DMS79 treated with DMSO at 0.1 percent for 48 hours (cell line): ENCODE data around the gene TPST2.
"Not testable (repeated sequence)": the region's sequence is repeated elsewhere in the genome, so short reads cannot be mapped to it uniquely, and the experiment has no call there.

Experiments used
- DNase-seq: peaks from one replicate; lab custom pipeline; 2025; lab: John Stamatoyannopoulos, UW

The TPST2 gene

GRCh38 chr22:26534171-26534855 is 55.6 kb downstream of the TPST2 start:
- no peak for DNase-seq

GRCh38 chr22:26529345-26529744 is 60.6 kb downstream of the TPST2 start:
- DNase-seq: no peak

DNA sequence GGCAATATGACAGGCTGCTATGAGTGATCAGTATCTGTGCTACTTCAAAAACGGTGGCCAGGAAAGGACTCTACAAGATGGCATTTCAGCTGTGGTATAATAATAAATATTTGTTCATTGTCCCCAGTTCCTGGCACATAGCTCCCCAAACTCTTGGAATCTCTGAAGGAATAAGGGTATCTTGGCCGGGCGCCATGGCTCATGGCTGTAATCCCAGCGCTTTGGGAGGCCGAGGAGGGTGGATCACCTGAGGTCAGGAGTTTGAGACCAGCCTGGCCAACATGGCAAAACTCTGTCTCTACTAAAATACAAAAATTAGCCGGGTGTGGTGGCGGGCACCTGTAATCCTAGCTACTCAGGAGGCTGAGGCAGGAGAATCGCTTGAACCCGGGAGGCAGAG is 61.4 kb downstream of the TPST2 start:
- not testable (repeated sequence) for DNase-seq

DNA sequence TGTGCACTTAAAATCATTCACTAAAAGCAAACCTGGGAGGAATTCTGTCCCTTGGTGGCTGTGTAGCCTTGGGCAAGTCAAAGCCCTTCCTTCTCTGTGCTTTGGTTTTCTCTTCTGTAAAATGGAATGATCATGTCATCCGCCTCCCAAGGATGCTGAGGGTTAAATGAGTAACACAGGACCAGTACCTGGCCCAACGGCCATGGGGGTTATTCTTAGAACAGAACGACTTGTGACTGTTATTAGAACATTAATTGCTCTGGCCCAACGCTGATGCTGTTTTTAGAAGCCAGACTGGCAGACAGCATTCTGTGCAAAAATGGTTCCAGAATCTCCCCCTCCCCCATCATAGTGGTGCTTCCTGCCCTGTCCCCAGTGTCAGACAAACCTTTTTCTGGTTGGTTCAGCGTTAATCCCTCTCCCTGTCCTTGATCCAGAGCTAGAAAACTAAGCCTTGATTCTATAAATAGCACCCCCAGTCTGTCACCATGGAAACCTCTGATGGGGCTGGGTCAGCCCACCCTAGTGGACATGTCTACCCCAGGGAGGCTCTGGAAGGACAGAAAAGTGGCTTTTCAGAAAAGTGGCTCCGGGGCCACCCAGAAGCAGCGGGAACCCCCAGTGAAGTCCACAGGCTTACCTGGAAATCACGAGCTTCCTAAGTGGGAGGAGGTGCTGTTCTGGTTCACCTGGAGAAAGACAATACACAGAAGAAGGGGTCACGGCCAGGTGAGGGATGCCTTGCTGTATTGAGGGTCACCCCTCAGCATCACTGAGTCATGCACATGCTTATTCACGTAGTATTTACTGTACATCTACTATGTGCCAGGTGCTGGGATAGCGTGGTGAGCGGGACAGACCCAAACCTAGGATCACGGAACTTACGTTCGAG is 62.1 kb downstream of the TPST2 start:
- DNase-seq: no peak

GRCh38 chr22:26527167-26527566 is 62.8 kb downstream of the TPST2 start:
- DNase-seq: no peak

GRCh38 chr22:26525946-26526564 is 63.9 kb downstream of the TPST2 start:
- no peak for DNase-seq

- no peak for DNase-seq
Measured at GRCh38 chr22:26524870-26525269, 65.1 kb downstream of the TPST2 start.

DNA sequence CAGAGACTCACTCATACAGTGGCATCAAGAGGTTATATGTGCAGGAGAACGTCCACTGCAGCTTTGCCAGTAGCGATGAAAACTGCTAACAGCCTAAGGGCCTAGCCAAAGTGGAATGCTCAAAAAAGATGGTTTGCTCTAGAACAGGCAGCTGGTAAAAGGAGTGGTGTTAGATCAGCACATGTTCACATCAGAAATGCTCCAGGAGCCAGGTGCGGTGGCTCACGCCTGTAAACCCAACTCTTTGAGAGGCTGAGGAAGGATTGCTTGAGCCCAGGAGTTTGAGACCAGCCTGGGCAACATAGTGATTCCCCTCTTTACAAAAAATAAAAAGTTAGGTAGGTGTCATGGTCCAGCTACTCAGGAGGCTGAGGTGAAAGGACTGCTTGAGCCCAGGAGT is 67.3 kb downstream of the TPST2 start:
- no peak for DNase-seq

DNA sequence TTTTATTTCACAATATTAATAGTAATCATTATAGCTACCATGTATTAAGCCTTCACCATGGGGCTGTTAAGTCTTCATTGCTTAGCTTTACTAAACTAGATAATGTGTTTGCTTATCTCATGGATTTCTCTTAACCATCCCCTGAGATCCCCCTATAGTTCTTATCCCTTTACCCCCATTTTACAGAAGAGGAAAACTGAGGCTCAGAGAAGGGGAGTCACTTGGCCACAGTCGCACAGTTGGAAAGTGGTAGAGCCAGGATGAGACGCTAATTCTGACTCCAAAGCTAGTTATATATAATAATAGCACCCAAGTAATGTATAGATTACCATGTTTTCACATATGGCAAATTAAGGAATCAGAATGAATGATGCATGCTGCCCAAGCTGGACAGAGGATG is 67.9 kb downstream of the TPST2 start:
- DNase-seq: no peak

- DNase-seq: no peak
Measured at GRCh38 chr22:26517429-26517828, 72.5 kb downstream of the TPST2 start.

- DNase-seq: no peak
Measured at GRCh38 chr22:26516503-26516902, 73.4 kb downstream of the TPST2 start.

GRCh38 chr22:26515931-26516330 is 74.0 kb downstream of the TPST2 start:
- no peak for DNase-seq

GRCh38 chr22:26514419-26515161 is 75.3 kb downstream of the TPST2 start:
- DNase-seq: no peak

- no peak for DNase-seq
Measured at GRCh38 chr22:26513838-26514237, 76.1 kb downstream of the TPST2 start.

DNA sequence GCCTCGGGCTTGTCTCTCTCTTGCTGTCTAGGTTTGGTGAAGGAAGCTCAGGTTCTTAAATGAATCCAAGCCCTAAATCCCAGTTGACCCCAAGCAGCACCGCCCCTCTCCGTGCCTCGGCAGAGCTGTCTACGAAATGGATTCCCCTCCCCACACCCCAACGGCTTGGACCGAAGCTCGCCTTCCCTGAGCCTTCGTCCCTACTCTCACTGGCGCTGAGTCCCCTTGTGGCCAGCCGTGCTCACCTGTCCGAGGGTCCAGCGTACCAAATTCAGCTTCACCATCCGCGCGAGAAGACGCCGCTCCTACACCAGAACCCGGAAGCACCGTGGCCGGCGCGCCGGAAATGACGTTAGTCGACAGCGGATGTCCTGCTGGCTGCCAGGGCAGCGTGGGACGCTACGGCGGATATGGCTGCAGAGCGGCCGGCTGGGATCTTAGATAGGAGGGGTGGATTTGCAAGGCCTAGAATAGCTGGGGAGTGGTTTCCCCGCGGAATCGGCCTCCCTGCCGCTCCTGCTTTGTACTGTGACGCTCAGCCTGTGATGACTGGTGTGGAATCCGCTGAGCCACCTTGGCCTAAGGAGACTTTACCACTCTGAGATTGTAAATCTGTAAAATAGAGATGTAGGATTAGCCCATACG is 77.7 kb downstream of the TPST2 start, which contains the start of gene TFIP11:
TSS of gene TFIP11 (minus strand) at position 325 of the 645 bp plus-strand sequence. CDS start 2,201 bp downstream, outside the sequence.
- DNase-seq: peak; percentile 36

DNA sequence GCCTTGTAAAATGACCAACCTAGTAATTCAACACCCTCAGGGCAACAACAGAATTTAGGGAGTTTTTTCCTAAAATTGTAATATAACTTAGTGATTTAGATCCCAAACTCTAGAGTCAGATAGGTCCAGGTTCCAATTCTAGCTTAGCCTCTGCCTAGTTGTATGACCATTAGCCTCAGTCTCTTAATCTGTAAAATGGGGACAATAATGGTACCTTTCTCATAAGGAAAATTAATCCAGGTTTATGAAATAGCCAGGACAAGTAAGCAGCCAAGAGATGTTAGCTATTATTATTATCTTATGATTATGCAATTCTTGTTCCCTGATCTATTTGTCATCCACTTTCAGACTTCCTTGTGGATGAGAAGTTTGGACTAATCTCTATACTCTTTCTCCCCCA is 81.8 kb downstream of the TPST2 start:
- no peak for DNase-seq

DNA sequence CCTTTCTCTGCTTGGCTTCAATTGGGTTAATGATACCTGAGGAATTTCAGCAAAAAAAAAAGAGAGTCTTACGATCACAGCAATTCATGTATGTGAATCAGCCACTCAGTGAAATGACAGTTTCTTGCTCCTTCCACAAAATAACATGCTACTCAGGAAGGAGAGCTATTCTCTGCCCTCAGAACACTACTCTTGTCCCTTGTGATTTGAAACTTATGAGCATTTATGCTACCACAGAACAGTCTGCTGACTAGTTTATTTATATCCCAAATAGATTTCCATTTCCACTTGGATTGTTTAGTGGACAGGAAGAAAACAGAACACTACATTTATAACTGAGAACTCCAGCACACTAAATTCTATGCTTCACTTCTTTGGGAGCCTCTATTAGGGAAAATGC is 86.2 kb downstream of the TPST2 start:
- no peak for DNase-seq

DNA sequence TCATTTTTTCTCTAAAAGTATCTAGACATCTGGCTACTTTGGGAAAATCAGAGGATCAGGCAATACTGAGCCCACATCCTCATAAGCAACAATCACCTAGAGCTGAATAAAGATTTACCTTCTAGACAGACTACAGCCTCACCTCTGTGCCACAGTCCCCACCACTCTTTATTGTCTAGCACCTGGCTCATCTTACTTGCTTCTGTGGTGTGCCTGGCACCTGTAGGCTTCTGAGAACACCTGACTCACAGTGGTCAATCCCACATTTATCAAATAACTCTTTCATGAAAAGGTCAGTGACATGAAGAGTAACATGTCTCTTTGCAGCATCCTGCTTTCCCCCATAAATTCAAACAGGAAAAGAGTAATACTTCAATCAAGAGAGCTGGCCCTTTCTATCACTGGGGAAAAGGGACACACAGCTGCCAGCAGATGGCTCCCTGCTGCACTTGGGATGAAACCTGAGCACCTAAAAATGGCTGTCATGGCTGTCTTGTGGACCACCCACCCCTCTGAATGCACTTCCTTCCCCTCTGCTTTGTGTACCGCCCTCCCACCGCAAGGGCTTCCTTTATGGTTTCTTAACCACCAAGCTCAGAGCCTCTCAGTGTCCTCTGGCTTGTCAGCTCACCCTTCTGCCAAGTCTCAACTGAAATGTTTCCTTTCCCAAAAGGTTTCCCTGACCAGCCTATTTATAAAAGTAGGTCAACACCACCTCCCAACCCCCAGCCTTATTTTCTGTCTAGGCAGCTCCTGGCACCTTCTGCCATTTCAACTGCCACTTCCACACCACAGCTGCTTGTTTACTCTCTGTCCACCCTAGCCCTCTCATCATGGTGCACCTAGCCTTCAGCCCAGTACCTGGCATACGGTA is 87.0 kb downstream of the TPST2 start:
- DNase-seq: no peak

GRCh38 chr22:26501996-26502395 is 87.9 kb downstream of the TPST2 start:
- DNase-seq: no peak

DNA sequence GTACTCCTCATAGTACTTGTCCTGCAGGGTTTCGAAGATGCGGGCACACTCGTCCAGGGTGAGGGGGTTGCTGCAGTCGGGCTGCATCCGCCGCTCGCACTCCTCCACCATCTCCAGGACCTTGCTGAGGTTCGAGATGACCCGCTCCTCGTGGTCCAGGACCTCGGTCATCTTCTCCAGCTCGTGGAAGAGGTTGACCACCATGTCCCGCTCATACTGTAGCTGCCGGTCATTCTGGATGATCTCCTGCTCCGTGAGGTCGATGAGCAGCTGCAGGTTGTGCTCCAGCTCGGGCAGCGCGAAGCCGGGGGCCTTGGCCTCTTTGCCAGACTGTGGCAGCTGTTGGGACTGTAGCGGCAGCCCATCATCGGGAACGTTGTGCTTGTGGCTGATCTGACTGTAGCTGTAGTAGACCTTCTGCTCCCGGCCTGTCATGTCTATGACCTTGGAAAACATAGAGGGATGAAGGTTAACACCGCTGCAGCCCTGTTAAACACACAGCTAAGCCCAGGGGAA is 90.7 kb downstream of the TPST2 start:
- no peak for DNase-seq
